Daoy (cell line): ENCODE measurements around the gene GATAD2B. TPM values are rescaled to one million over a fixed set of nuclear protein-coding genes. Genes with fewer than 3 reads are reported as not detected.
"Not testable (repeated sequence)": the region's sequence is repeated elsewhere in the genome, so short reads cannot be mapped to it uniquely, and the experiment has no call there.

ENCODE experiments used
- DNase-seq: peaks from one replicate; pipeline ENCODE4 v3.0.0-alpha.2; 2015; ENCODE audit warnings: low read depth
- total RNA-seq: library from RNA; depleted of rRNA; stranded (reverse); fragments of >200 nt; shearing (Covaris generic); gene quantifications from 2 replicates; pipeline ENCODE4 v1.2.3, GENCODE V29; 2014

GATAD2B gene
- total RNA-seq, 1 experiment from 2014 or later: 3.9 TPM

GRCh38 chr1:153778051-153778823, 144.5 kb downstream of the GATAD2B start:
- no peak for DNase-seq

GRCh38 chr1:153777648-153778047, 145.1 kb downstream of the GATAD2B start:
- no peak for DNase-seq

DNA sequence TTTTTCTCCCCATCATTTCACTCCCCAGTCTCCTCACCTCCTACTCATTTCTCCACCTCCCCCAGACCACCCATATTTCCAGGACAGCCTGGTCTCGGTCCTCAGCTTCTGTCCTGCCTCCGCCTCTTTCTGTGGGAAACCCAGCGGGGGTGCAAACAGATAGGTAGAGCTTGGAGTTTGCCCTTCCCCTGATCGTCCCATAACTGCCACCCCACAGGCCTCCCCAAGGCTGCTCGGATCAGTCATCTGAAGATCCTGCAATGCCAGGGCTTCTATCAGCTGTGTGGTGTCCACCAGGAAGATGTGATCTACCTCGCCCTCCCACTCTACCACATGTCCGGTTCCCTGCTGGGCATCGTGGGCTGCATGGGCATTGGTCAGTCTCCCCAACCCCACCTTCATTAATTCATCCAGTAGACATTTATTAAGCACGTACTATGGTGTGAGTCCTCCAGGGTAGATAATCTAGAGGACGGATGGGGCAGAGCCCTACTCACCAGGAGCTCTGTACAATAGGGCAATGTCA, 145.9 kb downstream of the GATAD2B start:
- DNase-seq: no peak

DNA sequence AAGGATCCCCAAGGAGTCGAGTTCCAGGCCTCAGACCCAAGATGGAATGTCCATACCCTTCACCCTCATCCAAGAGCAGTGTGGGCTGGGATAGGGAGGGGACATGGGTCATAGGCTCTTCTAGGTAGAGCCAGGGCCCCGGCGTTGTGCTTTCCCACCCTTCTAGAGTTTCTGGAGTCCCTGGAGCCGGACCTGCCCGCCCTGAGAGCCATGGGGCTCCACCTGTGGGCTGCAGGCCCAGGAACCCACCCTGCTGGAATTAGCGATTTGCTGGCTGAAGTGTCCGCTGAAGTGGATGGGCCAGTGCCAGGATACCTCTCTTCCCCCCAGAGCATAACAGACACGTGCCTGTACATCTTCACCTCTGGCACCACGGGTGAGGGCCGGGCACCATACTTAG, 146.4 kb downstream of the GATAD2B start:
- no peak for DNase-seq

GRCh38 chr1:153775458-153776327, 147.1 kb downstream of the GATAD2B start:
- peak; percentile 70 for DNase-seq

DNA sequence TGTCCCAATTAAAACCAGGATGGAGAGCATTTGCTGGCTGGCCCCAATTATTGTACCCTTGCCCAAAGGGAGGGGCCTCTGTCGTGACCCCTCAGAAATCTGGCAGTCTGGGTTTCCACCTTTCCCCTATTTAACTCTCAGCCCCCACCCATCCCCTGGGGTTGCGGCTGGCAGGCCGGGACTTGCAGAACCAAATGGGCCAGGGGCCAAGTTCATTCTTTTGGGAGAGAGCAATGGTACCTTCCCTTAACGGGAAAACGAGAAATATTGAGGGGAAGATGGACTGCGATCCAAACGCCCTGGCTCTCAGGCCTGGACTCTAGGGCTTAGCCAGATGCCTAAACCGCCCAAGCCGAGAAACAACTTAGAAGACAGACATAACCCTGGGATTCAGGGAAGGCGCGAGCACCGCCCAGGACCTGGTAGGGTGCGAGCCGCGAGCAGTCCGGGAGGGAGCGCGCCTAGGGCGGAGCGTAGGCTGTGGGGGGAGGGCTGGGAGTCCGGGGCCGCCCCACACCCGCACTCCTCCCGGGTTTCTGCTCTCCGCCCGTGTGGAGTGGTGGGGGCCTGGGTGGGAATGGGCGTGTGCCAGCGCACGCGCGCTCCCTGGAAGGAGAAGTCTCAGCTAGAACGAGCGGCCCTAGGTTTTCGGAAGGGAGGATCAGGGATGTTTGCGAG, 147.9 kb downstream of the GATAD2B start, which contains the start of gene SLC27A3:
Gene SLC27A3 (plus strand): TSS at position 628 of the 678 bp plus-strand sequence. CDS start 91 bp downstream, outside the sequence.
- peak; percentile 66 for DNase-seq

- no peak for DNase-seq
Measured at GRCh38 chr1:153774026-153774595, 148.7 kb downstream of the GATAD2B start.

- DNase-seq: no peak
Measured at GRCh38 chr1:153773096-153773921, 149.5 kb downstream of the GATAD2B start.

GRCh38 chr1:153771841-153772593, 150.8 kb downstream of the GATAD2B start:
- peak; percentile 25 for DNase-seq

DNA sequence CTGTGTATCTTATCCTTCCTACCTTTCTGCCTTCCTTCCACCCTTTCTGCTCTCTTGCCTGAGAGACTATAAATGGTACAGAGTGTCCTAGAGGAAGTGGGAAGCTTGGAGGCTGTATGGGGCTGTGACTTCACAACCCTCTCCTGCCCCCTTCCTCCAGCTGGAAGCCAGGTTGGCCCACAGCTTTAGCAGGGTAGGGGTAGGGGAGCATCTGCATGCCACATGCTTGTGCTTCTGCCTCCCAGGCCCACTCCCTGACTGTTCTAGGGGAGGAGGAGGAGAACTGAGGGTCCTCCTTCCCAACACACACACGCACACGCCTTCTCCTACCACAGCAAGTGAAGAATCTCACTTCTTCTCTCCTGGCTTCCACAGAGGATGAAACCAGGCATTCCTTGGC, 151.5 kb downstream of the GATAD2B start:
- no peak for DNase-seq

DNA sequence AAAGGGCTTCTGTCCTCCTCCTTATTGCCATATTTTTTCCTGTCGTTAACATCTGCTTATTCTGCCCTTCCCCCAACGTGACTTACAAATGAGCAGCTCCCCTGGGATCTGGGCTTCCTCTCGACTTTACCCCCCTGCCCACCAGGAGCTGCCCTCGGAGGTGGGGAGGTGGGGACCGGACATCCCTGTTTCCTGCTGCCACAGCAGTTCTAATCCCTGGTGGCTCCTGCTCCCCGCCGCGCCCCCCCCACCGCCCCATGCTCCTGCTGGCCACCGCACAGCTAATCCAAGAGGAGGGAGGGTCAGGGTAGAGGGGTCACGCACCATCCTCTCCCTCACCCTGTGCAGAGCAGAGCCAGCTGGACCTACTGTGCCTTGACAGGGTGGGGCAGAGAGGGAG, 152.0 kb downstream of the GATAD2B start:
- no peak for DNase-seq

DNA sequence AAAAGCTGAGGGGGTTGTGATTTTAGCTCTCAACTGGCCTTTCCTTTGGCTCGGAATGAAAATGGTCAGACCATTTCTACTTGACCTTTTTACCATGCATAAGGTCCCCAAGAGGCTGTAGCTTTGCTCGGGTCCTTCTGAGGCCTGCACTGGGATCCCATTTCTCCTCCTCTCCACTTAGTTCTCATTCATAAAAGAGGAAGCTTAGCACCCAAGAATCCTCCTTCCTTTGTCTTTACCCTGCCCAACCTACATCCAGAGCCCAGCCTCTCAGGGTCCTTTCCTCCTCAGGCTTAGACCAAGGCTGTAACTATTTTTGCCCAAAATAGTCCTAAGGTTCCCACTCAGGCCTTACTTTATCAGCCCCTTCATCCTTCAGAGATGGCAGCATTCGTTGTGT, 153.6 kb downstream of the GATAD2B start:
- DNase-seq: no peak

- no peak for DNase-seq
Measured at GRCh38 chr1:153768316-153769181, 154.2 kb downstream of the GATAD2B start.

- no peak for DNase-seq
Measured at GRCh38 chr1:153767519-153767918, 155.3 kb downstream of the GATAD2B start.

DNA sequence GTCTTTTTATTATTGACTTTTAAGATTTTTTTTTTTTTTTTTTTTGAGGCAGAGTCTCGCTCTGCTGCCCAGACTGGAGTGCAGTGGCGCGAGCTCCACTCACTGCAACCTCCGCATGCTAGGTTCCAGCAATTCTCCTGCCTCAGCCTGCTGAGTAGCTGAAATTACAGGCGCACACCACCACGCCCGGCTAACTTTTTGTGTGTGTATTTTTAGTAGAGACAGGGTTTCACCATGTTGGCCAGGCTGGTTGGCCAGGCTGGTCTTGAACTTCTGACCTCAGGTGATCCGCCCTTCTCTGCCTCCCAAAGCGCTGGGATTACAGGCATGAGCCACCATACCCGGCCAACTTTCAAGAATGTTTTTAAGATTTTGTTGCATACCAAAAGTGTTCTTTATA, 156.1 kb downstream of the GATAD2B start:
- DNase-seq: not testable (repeated sequence)

DNA sequence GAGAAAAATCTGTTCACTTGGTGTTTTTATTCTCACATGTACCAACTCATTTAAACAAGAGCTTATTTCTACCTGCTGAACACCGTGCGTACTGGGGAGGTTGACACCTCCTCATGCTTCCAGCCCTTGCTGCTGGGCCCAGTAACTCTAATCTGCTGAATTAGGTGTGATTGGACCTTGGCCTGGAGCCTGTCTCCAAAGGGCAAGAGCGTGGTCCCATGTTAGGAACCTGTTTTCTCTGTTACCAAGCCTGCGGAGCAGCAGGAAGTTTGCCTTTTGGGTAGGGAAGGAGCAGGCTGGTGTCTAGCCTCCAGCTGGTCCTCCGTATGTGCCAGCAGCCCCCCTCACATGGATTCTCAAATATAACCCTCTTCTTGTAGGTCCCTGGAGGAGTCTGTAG, 158.5 kb downstream of the GATAD2B start:
- no peak for DNase-seq

- no peak for DNase-seq
Measured at GRCh38 chr1:153763365-153764225, 159.2 kb downstream of the GATAD2B start.

- no peak for DNase-seq
Measured at GRCh38 chr1:153760440-153760839, 162.3 kb downstream of the GATAD2B start.
